Measurements from ENCODE around the gene FMN2.

GRCh38 chr1:240111558-240111957, 19.9 kb downstream of the FMN2 start:
- TF ChIP-seq CTCF (conservative IDR thresholded peaks at IDR 0.05), result no peak; the same call in 1 of the 2 replicates
- no peak for TF ChIP-seq ZFX (IDR thresholded peaks at IDR 0.05)
